IMR-90 (cell line): ENCODE data around the gene GRAMD1B. TPM values are rescaled to one million over a fixed set of nuclear protein-coding genes. Genes with fewer than 3 reads are reported as not detected.

ENCODE experiments used
- ATAC-seq: fragments of 200-7000 bp; cut with Tn5 transposase; 2 replicates; pipeline ENCODE4 v1.9.1; 2020; ENCODE audit warnings: low read depth, mild to moderate bottlenecking, moderate library complexity
- BruUV-seq: library from RNA; stranded (reverse); fragments of 400-500 nt; replicated peaks from 2 replicates; lab custom pipeline; 2021; lab: Mats Ljungman, UMichigan
- CTCF ChIA-PET: fragments of 300-600 bp; formaldehyde crosslinking; extraction: SDS; loops from one replicate; lab custom pipeline; 2021; ENCODE audit warnings: antibody characterized with exemption; lab: Yijun Ruan, JAX
- POLR2A ChIA-PET: fragments of 300-600 bp; sonication (Branson Sonifier 250); formaldehyde crosslinking; loops from one replicate; lab custom pipeline; 2022; ENCODE audit warnings: antibody characterized with exemption; ENCODE audit not compliant: unreplicated experiment; lab: Charles Lee
- DNase-seq: peaks from one replicate; pipeline ENCODE4 v3.0.0; 2013
- H2AFZ ChIP-seq: replicated peaks from 2 replicates; pipeline ENCODE3; 2013; ENCODE audit warnings: low read length, mild to moderate bottlenecking; ENCODE audit not compliant: poor library complexity
- H2AK5ac ChIP-seq: 2 replicates; pipeline ENCODE4 v1.6.1; 2013; ENCODE audit warnings: low read depth, low read length, inconsistent platforms
- H2AK9ac ChIP-seq: replicated peaks from 2 replicates; pipeline ENCODE3; 2013; ENCODE audit warnings: mild to moderate bottlenecking, low read depth, low read length, moderate library complexity; ENCODE audit not compliant: poor library complexity
- H2BK120ac ChIP-seq: 2 replicates; pipeline ENCODE4 v1.6.1; 2013; ENCODE audit warnings: low read depth, low read length, inconsistent platforms
- H2BK15ac ChIP-seq: 3 replicates; pipeline ENCODE4 v1.6.1; 2013; ENCODE audit warnings: low read depth, low read length, inconsistent platforms
- H2BK20ac ChIP-seq: 2 replicates; pipeline ENCODE4 v1.6.1; 2013; ENCODE audit warnings: low read depth, mild to moderate bottlenecking, inconsistent platforms, low read length, moderate library complexity
- H2BK5ac ChIP-seq: 2 replicates; pipeline ENCODE4 v1.6.1; 2013; ENCODE audit warnings: mild to moderate bottlenecking, low read depth, low read length, inconsistent platforms; ENCODE audit not compliant: poor library complexity, severe bottlenecking
- H3K14ac ChIP-seq: replicated peaks from 2 replicates; pipeline ENCODE4 v1.6.1; 2013; ENCODE audit warnings: low read depth, low read length, inconsistent platforms
- H3K18ac ChIP-seq: 2 replicates; pipeline ENCODE4 v1.6.1; 2013; ENCODE audit warnings: low read depth, low read length, control low read depth
- H3K23ac ChIP-seq: 2 replicates; pipeline ENCODE4 v1.6.1; 2013; ENCODE audit warnings: low read depth, low read length, inconsistent platforms
- H3K27ac ChIP-seq: 2 replicates; pipeline ENCODE4 v1.5.1; 2013; ENCODE audit warnings: mild to moderate bottlenecking, control low read depth, low read length; ENCODE audit not compliant: insufficient read depth
- H3K27me3 ChIP-seq: 2 replicates; pipeline ENCODE4 v1.6.1; 2013; ENCODE audit warnings: low read length; ENCODE audit not compliant: control insufficient read depth, insufficient read depth
- H3K36me3 ChIP-seq: 2 replicates; pipeline ENCODE4 v1.6.1; 2013; ENCODE audit warnings: low read length, mixed read lengths; ENCODE audit not compliant: control insufficient read depth, insufficient read depth
- H3K4ac ChIP-seq: 2 replicates; pipeline ENCODE4 v1.6.1; 2013; ENCODE audit warnings: low read depth, low read length, inconsistent platforms
- H3K4me1 ChIP-seq: 2 replicates; pipeline ENCODE4 v1.6.1; 2013; ENCODE audit warnings: low read length, mixed read lengths; ENCODE audit not compliant: control insufficient read depth, insufficient read depth
- H3K4me2 ChIP-seq: 2 replicates; pipeline ENCODE4 v1.6.1; 2013; ENCODE audit warnings: low read depth, mild to moderate bottlenecking, control low read depth, low read length, moderate library complexity
- H3K4me3 ChIP-seq: 2 replicates; pipeline ENCODE4 v1.5.1; 2013; ENCODE audit warnings: low read depth, mild to moderate bottlenecking, control low read depth, low read length, moderate library complexity; ENCODE audit not compliant: insufficient read depth
- H3K56ac ChIP-seq: 2 replicates; pipeline ENCODE4 v1.6.1; 2013; ENCODE audit warnings: low read length, inconsistent platforms; ENCODE audit not compliant: insufficient read depth; ENCODE audit errors: extremely low read depth
- H3K79me1 ChIP-seq, 2 experiments: 2 replicates each; pipeline ENCODE4 v1.6.1; 2013; ENCODE audit warnings: low read length in 2 of 2, inconsistent platforms in 1 of 2, low read depth in 1 of 2
- H3K9ac ChIP-seq: 2 replicates; pipeline ENCODE4 v1.6.1; 2013; ENCODE audit warnings: low read depth, low read length, control low read depth
- H3K9me1 ChIP-seq: 2 replicates; pipeline ENCODE4 v1.6.1; 2013; ENCODE audit warnings: low read length, inconsistent platforms; ENCODE audit not compliant: insufficient read depth
- H3K9me3 ChIP-seq: 2 replicates; pipeline ENCODE4 v1.6.1; 2013; ENCODE audit warnings: low read length; ENCODE audit not compliant: control insufficient read depth, insufficient read depth
- H4K20me1 ChIP-seq: 2 replicates; pipeline ENCODE4 v1.6.1; 2013; ENCODE audit warnings: low read length, inconsistent platforms; ENCODE audit not compliant: insufficient read depth
- H4K5ac ChIP-seq: 2 replicates; pipeline ENCODE4 v1.6.1; 2013; ENCODE audit warnings: mild to moderate bottlenecking, low read depth, low read length, control low read depth
- H4K8ac ChIP-seq, 2 experiments: 2 replicates each; pipeline ENCODE4 v1.6.1; 2013; ENCODE audit warnings: low read depth in 2 of 2, low read length in 2 of 2, control low read depth in 1 of 2, inconsistent platforms in 1 of 2
- H4K91ac ChIP-seq: 2 replicates; pipeline ENCODE4 v1.6.1; 2013; ENCODE audit warnings: low read depth, low read length, inconsistent platforms; ENCODE audit not compliant: insufficient read depth
- BHLHE40 ChIP-seq: fragments of 150-350 bp; IDR thresholded peaks from 2 replicates; pipeline ENCODE4 v1.6.1; 2016; ENCODE audit warnings: mild to moderate bottlenecking, low read depth, low read length
- CEBPB ChIP-seq: IDR thresholded peaks from 2 replicates; pipeline ENCODE4 v1.6.1; 2012; ENCODE audit warnings: low read depth, low read length, improper control_type of control experiment
- FOS ChIP-seq: fragments of 150-350 bp; IDR thresholded peaks from 2 replicates; pipeline ENCODE4 v1.6.1; 2016; ENCODE audit warnings: low read depth, low read length
- MXI1 ChIP-seq: IDR thresholded peaks from 2 replicates; pipeline ENCODE4 v1.6.1; 2012; ENCODE audit warnings: low read depth, mild to moderate bottlenecking, low read length, moderate library complexity, borderline replicate concordance
- NFE2L2 ChIP-seq: fragments of 150-350 bp; IDR thresholded peaks from 2 replicates; pipeline ENCODE4 v1.6.1; 2016; ENCODE audit warnings: low read depth, mild to moderate bottlenecking, low read length
- POLR2A ChIP-seq: IDR thresholded peaks from 2 replicates; pipeline ENCODE4 v1.6.1; 2012; ENCODE audit warnings: mild to moderate bottlenecking, low read depth, low read length
- RAD21 ChIP-seq: IDR thresholded peaks from 2 replicates; pipeline ENCODE4 v1.6.1; 2012; ENCODE audit warnings: low read length, improper control_type of control experiment
- RCOR1 ChIP-seq: IDR thresholded peaks from 2 replicates; pipeline ENCODE4 v1.6.1; 2012; ENCODE audit warnings: mild to moderate bottlenecking, low read length, improper control_type of control experiment; ENCODE audit not compliant: insufficient replicate concordance
- RFX5 ChIP-seq: IDR thresholded peaks from 2 replicates; pipeline ENCODE4 v1.8.0; 2012; ENCODE audit warnings: low read depth, mild to moderate bottlenecking, low read length, moderate library complexity
- SMC3 ChIP-seq: fragments of 150-350 bp; IDR thresholded peaks from 2 replicates; pipeline ENCODE4 v1.6.1; 2016; ENCODE audit warnings: low read depth, mild to moderate bottlenecking, antibody characterized with exemption, low read length, moderate library complexity
- WGBS, 2 experiments: methylation state at CpG; one replicate each; pipeline versions ENCODE4 v1.1.5 to v1.1.7; 2013; ENCODE audit warnings: missing lambda C conversion rate in 2 of 2; ENCODE audit not compliant: insufficient read length in 1 of 2; ENCODE audit errors: extremely low coverage in 2 of 2; 5-methylcytosine and 5-hydroxymethylcytosine counted together
- dilution Hi-C: fragments of 300-500 bp; cut with HindIII; formaldehyde crosslinking; loops from one replicate; pipeline ENCODE4 v1.14.3; 2018; ENCODE audit warnings: low sequenced_read_pairs; ENCODE audit not compliant: unreplicated experiment
- in situ Hi-C: fragments of 300-500 bp; cut with MboI; formaldehyde crosslinking; loops from 3 replicates; pipeline ENCODE4 v1.14.3; 2019; ENCODE audit warnings: low sequenced_read_pairs, inconsistent platforms, mixed read lengths
- intact Hi-C: fragments of 100-400 bp; cut with micrococcal nuclease; formaldehyde crosslinking; loops from 2 replicates; pipeline ENCODE4 v1.10.0; 2022
- polyA plus RNA-seq, 3 experiments: library from polyadenylated mRNA; depleted of rRNA; stranded (reverse); fragments of >200 nt; gene quantifications; 2 replicates each; pipeline ENCODE4 v1.2.3, GENCODE V29; 2012; ENCODE audit warnings: low replicate concordance in 1 of 3
- total RNA-seq: library from RNA; depleted of rRNA; stranded (reverse); fragments of >200 nt; gene quantifications from 2 replicates; pipeline ENCODE4 v1.2.3, GENCODE V29; 2012
- TF ChIP-seq, protein P1 (sequence below): fragments of 150-350 bp; IDR thresholded peaks from 2 replicates; pipeline ENCODE4 v1.6.1; 2017; ENCODE audit warnings: mild to moderate bottlenecking, antibody characterized with exemption, low read length, low read depth

Gene GRAMD1B
- total and polyA plus RNA-seq, 2 of the 4 experiments (the other 2 are of a cell fraction) = 7.1 to 7.2 TPM

DNA sequence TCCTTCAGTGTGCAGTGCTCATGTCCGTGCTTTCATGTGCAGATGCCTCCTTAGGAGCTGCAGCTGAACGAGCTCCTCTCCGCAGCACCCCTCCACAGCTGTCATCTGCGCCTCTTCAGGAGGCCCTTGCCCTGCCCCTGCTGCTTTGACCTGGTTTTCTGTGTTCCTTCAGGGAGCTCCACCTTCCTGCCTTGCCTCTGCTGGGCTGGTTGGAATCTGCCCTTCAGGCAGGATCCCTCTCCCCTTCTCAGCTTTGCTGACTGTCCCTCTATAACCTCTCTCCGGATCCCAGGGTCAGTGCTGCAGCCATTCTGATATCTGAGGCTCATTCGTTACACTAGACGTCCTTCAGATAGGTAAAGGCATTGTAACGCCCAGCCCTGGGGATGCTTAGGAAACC is 156.5 kb downstream of the GRAMD1B start:
- Histone ChIP-seq H4K91ac (no peak overlapping the region), H2AFZ (no peak overlapping the region), H3K27ac (no peak overlapping the region), H3K4me3 (no peak overlapping the region), H2BK120ac (no peak overlapping the region), H2AK5ac (no peak overlapping the region), H2BK5ac (no peak overlapping the region), H4K8ac (no peak overlapping the region), H4K20me1 (no peaks in the 10 kb centered on the region), H3K14ac (no peak overlapping the region), H3K56ac (no peak overlapping the region), H3K9me1 (peaks cover 10% of the 10 kb centered on the region), H2BK20ac (no peak overlapping the region), H3K4ac (no peak overlapping the region), H3K18ac (no peak overlapping the region), H3K36me3 (no peaks in the 10 kb centered on the region), H3K27me3 (no peaks in the 10 kb centered on the region), H3K4me2 (no peak overlapping the region), H4K5ac (no peak overlapping the region), H2BK15ac (no peak overlapping the region), H3K79me1 (peaks cover 0 to 3% of the 10 kb centered on the region in 2 experiments; a peak in 1 of 4 replicates), H2AK9ac (no peak overlapping the region), H3K9ac (no peak overlapping the region), H3K9me3 (no peaks in the 10 kb centered on the region), H3K4me1 (peaks cover 7% of the 10 kb centered on the region), H3K23ac (no peak overlapping the region)
- intact Hi-C loops = no loop called here
- ChIA-PET POLR2A (no interaction called here), CTCF (interaction anchor here (1.3 kb wide), 1 partner anchor 10 kb away, joined by 6 read pairs; no protein-coding TSS in a partner anchor)
- BruUV-seq = no TSS peak
- ATAC-seq (no peak), DNase-seq (no peak)
- in situ Hi-C loops = no loop called here
- dilution Hi-C loops = no loop called here
- 54% methylated on average over 3 of the region's 8 CpGs; no CpG with 5 or more reads in 1 of the 2 experiments for WGBS, 2 experiments
- TF ChIP-seq, protein P1, sequence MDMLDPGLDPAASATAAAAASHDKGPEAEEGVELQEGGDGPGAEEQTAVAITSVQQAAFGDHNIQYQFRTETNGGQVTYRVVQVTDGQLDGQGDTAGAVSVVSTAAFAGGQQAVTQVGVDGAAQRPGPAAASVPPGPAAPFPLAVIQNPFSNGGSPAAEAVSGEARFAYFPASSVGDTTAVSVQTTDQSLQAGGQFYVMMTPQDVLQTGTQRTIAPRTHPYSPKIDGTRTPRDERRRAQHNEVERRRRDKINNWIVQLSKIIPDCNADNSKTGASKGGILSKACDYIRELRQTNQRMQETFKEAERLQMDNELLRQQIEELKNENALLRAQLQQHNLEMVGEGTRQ = no peak
- TF ChIP-seq BHLHE40 (no peak), FOS (no peak), RCOR1 (no peak), CEBPB (no peak), NFE2L2 (no peak), MXI1 (no peak), RAD21 (no peak), POLR2A (no peak), RFX5 (no peak), SMC3 (no peak)
